Ishikawa (cell line): ENCODE measurements around the gene RABAC1.

Source experiments
- CEBPB ChIP-seq: IDR thresholded peaks from 2 replicates; pipeline ENCODE4 v1.6.1; 2012
- CREB1 ChIP-seq: IDR thresholded peaks from 2 replicates; pipeline ENCODE4 v1.6.1; 2012; ENCODE audit warnings: low read depth
- EGR1 ChIP-seq: IDR thresholded peaks from 2 replicates; pipeline ENCODE4 v1.6.1; 2012
- EP300 ChIP-seq: IDR thresholded peaks from 2 replicates; pipeline ENCODE4 v1.6.1; 2012; ENCODE audit warnings: borderline replicate concordance
- FOXM1 ChIP-seq: IDR thresholded peaks from 2 replicates; pipeline ENCODE4 v1.6.1; 2012; ENCODE audit warnings: low read depth, borderline replicate concordance
- MAX ChIP-seq: IDR thresholded peaks from 2 replicates; pipeline ENCODE4 v1.6.1; 2012
- NFIC ChIP-seq: IDR thresholded peaks from 2 replicates; pipeline ENCODE4 v1.6.1; 2012
- RAD21 ChIP-seq: IDR thresholded peaks from 2 replicates; pipeline ENCODE4 v1.6.1; 2012; ENCODE audit warnings: low read depth
- REST ChIP-seq: IDR thresholded peaks from 2 replicates; pipeline ENCODE4 v1.6.1; 2012; ENCODE audit warnings: low read depth, mild to moderate bottlenecking
- TAF1 ChIP-seq: IDR thresholded peaks from 2 replicates; pipeline ENCODE4 v1.6.1; 2012; ENCODE audit warnings: low read depth, mild to moderate bottlenecking
- TCF12 ChIP-seq: IDR thresholded peaks from 2 replicates; pipeline ENCODE4 v1.6.1; 2012; ENCODE audit warnings: low read depth
- TEAD4 ChIP-seq: IDR thresholded peaks from 2 replicates; pipeline ENCODE4 v1.6.1; 2012
- USF1 ChIP-seq: IDR thresholded peaks from 2 replicates; pipeline ENCODE4 v1.6.1; 2012
- YY1 ChIP-seq: IDR thresholded peaks from 2 replicates; pipeline ENCODE4 v1.6.1; 2012; ENCODE audit warnings: low read depth
- ZBTB7A ChIP-seq: IDR thresholded peaks from 2 replicates; pipeline ENCODE4 v1.6.1; 2012; ENCODE audit warnings: low read depth

Gene RABAC1

GRCh38 chr19:41981724-41982123 lies 22.6 kb upstream of the RABAC1 start:
- TF ChIP-seq TAF1 (no peak), USF1 (no peak), RAD21 (no peak), EGR1 (no peak), CEBPB (no peak), REST (no peak), ZBTB7A (no peak), CREB1 (no peak), NFIC (no peak), TCF12 (no peak)

- no peak for TF ChIP-seq EGR1
- no peak for TF ChIP-seq CREB1
- no peak for TF ChIP-seq RAD21
- no peak for TF ChIP-seq NFIC
- no peak for TF ChIP-seq YY1
- TF ChIP-seq ZBTB7A, result no peak
- TF ChIP-seq REST, result no peak
- no peak for TF ChIP-seq MAX
- TF ChIP-seq USF1, result no peak
- no peak for TF ChIP-seq TEAD4
- TF ChIP-seq TCF12, result no peak
- TF ChIP-seq CEBPB, result no peak
- TF ChIP-seq EP300, result no peak
- TF ChIP-seq TAF1, result no peak
- TF ChIP-seq FOXM1, result no peak
Observed at GRCh38 chr19:41978470-41978869, 19.3 kb upstream of the RABAC1 start.

- TF ChIP-seq EGR1 (no peak), TAF1 (no peak), REST (no peak), USF1 (no peak), CEBPB (no peak), TEAD4 (no peak), TCF12 (no peak), NFIC (no peak), FOXM1 (no peak)
Observed at GRCh38 chr19:41977916-41978315, 18.8 kb upstream of the RABAC1 start.

GRCh38 chr19:41974652-41975051 lies 15.5 kb upstream of the RABAC1 start:
- TF ChIP-seq YY1 (no peak), EP300 (no peak), TCF12 (no peak), USF1 (no peak), MAX (no peak), RAD21 (no peak), TEAD4 (no peak)

GRCh38 chr19:41971363-41971762 lies 12.2 kb upstream of the RABAC1 start:
- TF ChIP-seq CEBPB (no peak), ZBTB7A (no peak), EGR1 (no peak), FOXM1 (no peak), REST (no peak), TCF12 (no peak), USF1 (no peak), TAF1 (no peak)
